Measurements from ENCODE around the gene SLC2A10.

Gene SLC2A10

DNA sequence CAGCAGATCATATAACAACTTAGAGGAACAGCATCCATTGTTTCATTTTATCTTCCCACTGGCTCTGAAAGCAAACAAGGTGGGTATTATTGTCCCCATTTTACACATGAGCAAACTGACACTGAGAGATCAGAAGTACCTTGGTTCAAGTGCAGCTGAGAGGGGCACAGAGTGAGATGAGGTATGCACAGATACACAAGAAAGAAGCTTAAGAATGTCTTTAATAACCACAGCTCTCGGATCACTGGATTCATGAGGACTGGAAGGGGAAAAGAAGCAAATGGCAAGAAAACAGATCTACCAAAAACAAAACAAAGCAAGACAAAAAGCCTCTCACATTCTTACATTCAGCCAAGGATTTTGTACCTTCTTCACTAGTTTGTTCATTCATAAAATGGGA lies 10.6 kb downstream of the SLC2A10 start:
- TF ChIP-seq, protein P1, sequence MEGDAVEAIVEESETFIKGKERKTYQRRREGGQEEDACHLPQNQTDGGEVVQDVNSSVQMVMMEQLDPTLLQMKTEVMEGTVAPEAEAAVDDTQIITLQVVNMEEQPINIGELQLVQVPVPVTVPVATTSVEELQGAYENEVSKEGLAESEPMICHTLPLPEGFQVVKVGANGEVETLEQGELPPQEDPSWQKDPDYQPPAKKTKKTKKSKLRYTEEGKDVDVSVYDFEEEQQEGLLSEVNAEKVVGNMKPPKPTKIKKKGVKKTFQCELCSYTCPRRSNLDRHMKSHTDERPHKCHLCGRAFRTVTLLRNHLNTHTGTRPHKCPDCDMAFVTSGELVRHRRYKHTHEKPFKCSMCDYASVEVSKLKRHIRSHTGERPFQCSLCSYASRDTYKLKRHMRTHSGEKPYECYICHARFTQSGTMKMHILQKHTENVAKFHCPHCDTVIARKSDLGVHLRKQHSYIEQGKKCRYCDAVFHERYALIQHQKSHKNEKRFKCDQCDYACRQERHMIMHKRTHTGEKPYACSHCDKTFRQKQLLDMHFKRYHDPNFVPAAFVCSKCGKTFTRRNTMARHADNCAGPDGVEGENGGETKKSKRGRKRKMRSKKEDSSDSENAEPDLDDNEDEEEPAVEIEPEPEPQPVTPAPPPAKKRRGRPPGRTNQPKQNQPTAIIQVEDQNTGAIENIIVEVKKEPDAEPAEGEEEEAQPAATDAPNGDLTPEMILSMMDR (IDR thresholded peaks at IDR 0.05; ENCODE audit: insufficient read depth, low read depth, low read length, missing control alignments), result no peak
- no peak overlapping the region for H3K4me3 ChIP-seq (ENCODE audit: low read depth, low read length)
- no peak for DNase-seq (ENCODE audit: low read depth)

DNA sequence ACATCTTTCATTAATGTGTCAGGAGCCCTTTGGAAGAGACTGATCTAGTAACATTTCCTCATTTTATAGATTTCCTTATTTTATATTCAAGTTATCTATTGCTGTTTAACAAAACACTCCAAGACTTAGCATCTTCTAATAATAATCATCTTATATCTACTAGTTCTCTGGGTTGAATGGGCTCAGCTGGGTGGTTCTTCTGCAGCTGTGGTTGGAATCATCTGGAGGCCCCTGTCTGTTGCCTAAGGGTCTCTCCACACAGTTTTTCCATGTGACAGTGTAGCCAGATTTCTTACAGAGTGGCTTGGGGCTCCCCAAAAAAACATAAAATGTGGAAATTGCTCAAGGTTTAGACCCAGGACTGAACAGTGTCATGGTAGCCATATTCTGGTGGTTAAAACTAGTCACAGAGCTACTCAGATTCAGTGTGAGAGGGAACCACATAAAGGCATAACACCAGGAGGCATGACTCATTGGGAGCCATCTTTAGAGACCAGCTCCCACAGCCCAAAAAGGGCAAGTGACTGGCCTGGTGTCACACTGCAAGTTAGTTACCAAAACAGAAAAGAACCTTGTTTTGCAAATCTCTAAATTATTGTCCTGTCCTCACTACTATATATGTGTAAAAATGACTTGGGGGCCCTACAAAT lies 11.5 kb downstream of the SLC2A10 start:
- DNase-seq (ENCODE audit: low read depth), result no peak
- TF ChIP-seq, protein P1 (IDR thresholded peaks at IDR 0.05; ENCODE audit: insufficient read depth, low read depth, low read length, missing control alignments), result no peak
- no peak overlapping the region for H3K4me3 ChIP-seq (ENCODE audit: low read depth, low read length)

DNA sequence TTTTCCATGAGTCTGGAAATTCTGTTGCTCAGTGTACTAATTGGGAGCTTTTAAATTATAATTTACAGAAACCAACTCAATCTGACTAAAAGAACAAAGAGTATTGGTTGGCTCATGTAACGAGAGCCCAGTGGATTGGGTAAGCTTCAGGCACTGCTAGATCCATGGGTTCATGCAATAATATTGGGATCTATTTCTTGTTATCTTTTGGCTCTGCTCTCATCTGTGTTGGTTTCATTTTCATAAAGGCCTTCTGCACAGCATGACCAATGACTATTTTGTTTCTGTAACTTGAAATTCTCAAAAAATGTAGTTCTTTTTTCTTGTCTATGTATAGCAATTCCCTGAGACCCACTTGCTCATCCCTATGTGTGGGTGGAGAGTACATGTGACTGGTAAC lies 12.0 kb downstream of the SLC2A10 start:
- no peak overlapping the region for H3K4me3 ChIP-seq (ENCODE audit: low read depth, low read length)
- DNase-seq (ENCODE audit: low read depth), result no peak
- TF ChIP-seq, protein P1 (IDR thresholded peaks at IDR 0.05; ENCODE audit: insufficient read depth, low read depth, low read length, missing control alignments), result no peak

DNA sequence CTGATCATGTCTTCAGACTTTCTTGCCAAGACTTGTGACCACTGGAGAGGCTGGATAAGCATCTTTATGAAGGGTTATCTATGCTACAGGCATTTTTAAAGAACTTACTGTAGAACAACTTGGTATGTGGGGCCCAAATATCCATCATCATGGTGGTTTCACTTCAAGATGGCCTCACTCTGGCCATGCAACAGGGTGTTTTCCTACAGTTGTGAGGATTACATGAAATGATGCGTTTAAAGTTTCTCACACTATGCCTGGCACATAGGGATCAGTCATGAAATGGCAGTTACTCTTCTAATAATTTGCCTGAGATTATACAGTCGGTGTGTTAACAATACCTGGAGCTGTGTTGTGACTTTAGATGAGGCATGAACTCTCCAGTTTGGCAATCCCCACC lies 13.0 kb downstream of the SLC2A10 start:
- no peak overlapping the region for H3K4me3 ChIP-seq (ENCODE audit: low read depth, low read length)
- TF ChIP-seq, protein P1 (IDR thresholded peaks at IDR 0.05; ENCODE audit: insufficient read depth, low read depth, low read length, missing control alignments), result no peak
- DNase-seq (ENCODE audit: low read depth), result no peak

DNA sequence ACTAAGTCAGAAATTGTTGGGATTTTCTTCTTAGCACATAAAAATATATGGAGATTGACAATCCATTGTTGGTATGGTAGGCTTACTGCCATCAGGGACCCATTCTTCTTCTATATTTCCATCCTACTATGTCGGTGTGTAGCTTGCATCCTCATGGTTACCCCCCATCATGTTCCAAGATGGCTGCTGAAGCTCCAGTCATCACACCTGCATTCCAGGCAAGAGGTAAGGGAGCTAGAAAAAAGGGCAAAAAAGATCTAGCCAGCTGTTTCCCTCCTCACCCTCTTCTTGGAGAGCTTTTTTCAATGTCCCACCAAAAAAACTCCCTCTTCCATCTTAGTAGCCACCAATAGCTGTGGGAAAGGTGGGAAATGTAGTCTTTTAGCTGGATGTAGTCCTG lies 13.6 kb downstream of the SLC2A10 start:
- no peak for DNase-seq (ENCODE audit: low read depth)
- no peak overlapping the region for H3K4me3 ChIP-seq (ENCODE audit: low read depth, low read length)
- TF ChIP-seq, protein P1 (IDR thresholded peaks at IDR 0.05; ENCODE audit: insufficient read depth, low read depth, low read length, missing control alignments), result no peak

DNA sequence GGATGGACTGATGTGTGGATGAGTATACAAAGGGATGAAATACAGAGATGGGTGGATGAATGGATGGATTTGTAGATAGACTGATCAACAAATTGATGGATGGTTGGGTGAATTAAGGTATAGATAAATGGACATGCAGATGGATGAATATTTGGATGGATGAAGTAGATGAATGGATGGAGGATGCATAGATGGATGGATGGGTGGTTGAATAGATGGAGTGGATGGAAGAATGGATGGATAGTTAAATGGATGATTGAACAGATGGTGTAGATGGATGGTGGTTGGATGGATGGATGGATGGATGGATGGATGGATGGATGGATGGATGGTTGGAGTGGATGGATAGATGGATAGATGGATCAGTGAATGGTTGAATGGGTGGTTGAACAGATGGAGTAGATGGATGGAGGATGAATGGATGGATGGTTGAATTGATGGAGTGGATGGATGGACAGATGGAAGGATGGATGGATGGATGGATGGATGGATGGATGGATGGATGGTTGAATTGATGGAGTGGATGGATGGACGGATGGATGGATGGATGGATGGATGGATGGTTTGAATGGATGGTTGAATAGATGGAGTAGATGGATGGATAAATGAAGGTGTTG lies 15.0 kb downstream of the SLC2A10 start:
- TF ChIP-seq, protein P1 (IDR thresholded peaks at IDR 0.05; ENCODE audit: insufficient read depth, low read depth, low read length, missing control alignments), result no peak
- DNase-seq (ENCODE audit: low read depth), result no peak
- no peak overlapping the region for H3K4me3 ChIP-seq (ENCODE audit: low read depth, low read length)

All from GM12865 (cell line).